HT1080 (cell line): ENCODE data around the gene TAF11. TPM values are rescaled to one million over a fixed set of nuclear protein-coding genes. Genes with fewer than 3 reads are reported as not detected.
"Not testable (repeated sequence)": the region's sequence is repeated elsewhere in the genome, so short reads cannot be mapped to it uniquely, and the experiment has no call there.

ENCODE experiments used
- DNase-seq: peaks from one replicate; pipeline ENCODE4 v3.0.0-alpha.2; 2015; ENCODE audit warnings: low read depth
- polyA plus RNA-seq, 2 experiments: library from polyadenylated mRNA; depleted of rRNA; stranded (reverse); fragments of >200 nt; gene quantifications; 2 replicates each; pipeline ENCODE4 v1.2.3, GENCODE V29; 2015
- total RNA-seq: library from RNA; depleted of rRNA; stranded (reverse); fragments of >200 nt; shearing (Covaris generic); gene quantifications from 2 replicates; pipeline ENCODE4 v1.2.3, GENCODE V29; 2014; rRNA removed

Gene TAF11, protein sequence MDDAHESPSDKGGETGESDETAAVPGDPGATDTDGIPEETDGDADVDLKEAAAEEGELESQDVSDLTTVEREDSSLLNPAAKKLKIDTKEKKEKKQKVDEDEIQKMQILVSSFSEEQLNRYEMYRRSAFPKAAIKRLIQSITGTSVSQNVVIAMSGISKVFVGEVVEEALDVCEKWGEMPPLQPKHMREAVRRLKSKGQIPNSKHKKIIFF
- total RNA-seq, result 20.0 and 27.2 TPM in 2 replicates
- polyA plus RNA-seq (2015; cell fraction: cytosol; rRNA removed), result 28.0 and 28.9 TPM in 2 replicates
- polyA plus RNA-seq (2015; cell fraction: nucleus; rRNA removed), result 24.6 and 29.8 TPM in 2 replicates

DNA sequence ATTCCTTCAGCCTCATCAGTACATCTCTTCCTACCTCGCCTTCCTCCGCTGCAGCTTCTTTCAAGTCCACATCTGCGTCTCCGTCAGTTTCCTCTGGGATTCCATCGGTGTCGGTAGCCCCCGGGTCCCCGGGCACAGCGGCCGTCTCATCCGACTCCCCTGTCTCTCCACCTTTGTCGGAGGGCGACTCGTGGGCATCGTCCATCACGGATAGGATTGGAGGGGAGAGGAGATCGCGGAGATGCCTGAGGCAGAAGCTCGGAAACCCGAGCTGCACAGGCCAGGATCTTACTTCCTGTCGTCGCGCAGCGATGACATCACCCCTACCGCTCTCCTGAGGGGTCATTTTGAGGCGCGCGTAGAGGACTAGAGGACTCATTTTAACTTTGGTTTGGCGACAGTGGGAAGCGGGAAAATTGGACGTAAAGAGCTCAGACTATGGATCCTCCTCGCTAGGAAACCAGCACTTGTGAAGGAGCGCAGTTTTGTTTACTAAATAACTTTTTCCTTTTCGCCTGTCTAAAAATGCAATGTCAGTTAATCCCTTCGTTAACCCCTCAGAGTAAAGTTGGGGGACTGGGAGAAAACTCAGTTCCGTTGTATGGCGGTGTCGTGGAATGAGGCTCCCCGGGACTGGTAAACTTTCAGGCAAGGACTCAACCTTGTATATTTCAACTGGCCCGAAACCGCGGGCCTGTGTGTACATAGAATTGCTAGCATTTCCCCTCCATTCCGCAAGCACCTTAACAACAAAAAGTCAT is at the start of gene TAF11:
Gene TAF11 (minus strand): TSS at position 290 of the 761 bp plus-strand sequence. CDS start 85 bp downstream, at position 205.
- peak; percentile 88 for DNase-seq

DNA sequence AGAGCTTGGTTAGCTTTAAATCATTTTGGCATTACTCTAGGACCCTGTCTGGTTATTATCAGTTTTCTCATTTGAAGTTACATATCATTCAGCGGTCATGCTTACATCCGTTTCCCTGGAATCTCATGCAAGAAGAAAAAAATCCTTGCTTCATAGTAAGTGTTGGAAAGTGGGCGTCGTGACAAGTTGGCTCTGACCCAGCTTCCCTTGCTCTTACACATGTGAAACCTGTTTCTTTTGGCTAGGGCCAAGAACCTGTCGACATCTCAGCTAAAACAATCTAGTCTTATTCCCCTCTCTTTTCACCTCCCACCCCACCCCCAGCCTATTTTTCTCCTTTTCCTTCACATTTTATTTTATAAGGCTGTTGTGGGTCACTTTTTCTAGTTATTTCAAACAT is 46.7 kb upstream of the TAF11 start:
- DNase-seq, result no peak

DNA sequence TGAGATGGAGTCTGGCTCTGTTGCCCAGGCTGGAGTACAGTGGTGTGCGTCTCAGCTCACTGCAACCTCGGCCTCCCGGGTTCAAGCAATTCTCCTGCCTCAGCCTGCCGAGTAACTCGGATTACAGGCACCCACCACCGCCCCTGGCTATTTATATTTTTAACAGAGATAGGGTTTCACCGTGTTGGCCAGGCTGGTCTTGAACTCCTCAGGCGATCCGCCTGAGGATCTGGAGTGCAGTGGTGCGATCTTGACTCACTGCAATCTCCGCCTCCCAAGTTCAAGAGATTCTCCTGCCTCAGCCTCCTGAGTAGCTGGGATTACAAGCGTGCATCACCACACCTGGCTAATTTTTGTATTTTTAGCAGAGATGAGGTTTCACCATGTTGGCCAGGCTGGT is 44.4 kb upstream of the TAF11 start:
- not testable (repeated sequence) for DNase-seq

DNA sequence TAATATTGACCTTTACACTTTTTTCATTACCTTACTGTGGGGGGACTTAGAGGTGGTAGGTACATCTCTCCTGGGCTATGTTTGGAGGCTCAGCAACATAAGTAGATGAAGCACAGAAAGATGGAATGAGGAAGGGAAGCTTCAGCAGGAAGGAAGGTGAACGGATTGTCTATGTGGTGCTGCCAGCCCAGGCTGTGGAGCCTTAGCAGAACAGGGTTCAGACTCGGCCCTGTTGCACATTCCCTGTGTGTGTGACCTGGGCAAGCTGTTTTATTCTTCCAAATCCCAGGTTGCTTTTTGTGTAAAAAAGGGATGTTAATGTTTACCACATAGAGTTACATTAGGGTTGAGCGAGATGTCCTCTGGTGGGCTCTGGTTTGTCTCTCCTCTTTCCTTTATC is 42.4 kb upstream of the TAF11 start:
- no peak for DNase-seq

DNA sequence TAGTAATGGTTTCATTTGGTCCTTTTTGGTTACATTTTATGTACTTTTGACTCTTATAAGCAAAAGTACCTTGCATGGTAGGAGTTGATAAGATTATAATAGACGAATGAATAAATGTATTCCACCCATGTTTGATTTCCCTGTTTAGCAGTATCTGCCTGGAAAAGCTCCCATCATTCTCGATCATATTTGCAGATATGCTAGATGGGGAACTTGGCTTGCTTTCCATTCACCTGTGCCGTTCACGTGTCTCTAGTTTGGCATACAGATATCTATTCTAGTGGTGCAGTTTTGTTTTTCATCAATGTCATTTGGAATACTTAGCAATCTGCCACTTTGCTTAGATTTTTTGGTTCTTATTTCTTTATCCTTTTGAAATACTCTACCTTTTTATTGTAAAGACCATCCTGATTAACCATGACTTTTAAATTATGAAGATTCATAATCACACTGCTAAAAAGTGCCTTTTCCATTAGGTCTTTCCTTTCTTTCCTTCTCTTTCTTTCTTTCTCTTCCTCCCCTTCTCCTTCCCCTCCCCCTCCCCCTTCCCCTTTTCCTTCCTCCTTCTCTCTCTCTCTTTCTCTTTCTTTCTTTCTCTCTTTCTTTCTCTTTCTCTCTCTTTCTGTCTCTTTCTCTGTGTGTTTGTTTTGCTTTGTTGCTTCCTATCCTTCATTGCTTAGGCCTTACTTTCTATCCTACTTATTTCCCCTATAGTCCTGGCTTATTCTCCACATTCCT is 41.6 kb upstream of the TAF11 start:
- no peak for DNase-seq

DNA sequence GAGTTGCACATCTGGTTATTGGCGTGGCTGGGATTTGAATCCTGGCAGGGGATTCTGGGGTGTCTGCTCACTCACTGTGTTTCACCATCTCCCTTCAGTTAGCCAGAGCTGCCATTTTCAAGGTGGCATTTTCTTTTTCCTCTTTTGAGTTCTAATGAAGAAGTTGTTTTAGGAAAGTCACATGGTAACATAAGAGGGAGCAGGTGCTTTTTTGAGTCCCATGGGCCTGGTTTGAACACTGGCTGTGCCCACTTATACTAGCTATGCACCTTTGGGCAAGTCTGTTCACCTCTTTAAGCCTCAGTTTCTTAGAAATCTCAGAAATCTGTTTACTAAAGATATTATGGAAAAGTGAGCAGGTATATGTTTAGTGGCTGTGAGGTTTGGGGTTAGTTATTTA is 40.9 kb upstream of the TAF11 start:
- no peak for DNase-seq

DNA sequence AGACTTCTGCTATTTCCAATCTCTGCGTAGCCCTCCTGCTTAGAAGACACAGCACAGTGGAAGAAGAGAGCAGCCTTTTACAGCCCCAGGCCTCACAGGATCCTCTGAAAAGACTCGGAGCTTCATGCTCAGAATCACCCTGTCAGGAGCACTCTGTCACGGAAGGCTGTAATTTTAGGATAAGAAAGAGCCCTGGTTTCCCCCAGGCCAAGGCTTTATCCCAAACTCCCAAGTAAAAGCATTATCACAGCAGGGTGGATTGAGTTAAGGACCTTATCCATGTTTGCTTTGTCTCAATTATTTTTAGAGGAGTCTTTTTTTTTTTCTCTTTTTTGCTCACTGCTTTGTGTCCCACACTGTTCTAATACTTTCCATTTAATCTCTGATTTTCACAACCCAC is 40.4 kb upstream of the TAF11 start:
- no peak for DNase-seq

DNA sequence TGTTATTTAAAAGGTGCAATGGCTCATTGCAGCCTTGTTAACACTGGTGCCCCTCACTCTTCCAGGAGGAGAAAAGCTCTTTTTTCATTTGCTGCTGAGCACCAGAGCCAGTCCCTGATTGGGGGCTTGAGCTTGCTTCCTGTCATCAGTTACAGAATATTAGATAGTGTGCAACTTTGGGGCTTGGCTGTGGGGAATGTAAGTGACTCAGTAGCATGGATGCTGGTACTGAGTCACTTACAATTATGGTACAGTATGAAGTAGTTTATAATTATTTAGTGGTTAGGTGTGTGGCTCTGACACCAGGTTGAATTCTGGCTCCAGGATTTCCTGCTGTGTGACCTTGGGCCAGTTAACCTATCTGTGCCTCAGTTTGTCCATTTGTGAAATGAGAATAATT is 38.8 kb upstream of the TAF11 start:
- DNase-seq, result peak; percentile 71

DNA sequence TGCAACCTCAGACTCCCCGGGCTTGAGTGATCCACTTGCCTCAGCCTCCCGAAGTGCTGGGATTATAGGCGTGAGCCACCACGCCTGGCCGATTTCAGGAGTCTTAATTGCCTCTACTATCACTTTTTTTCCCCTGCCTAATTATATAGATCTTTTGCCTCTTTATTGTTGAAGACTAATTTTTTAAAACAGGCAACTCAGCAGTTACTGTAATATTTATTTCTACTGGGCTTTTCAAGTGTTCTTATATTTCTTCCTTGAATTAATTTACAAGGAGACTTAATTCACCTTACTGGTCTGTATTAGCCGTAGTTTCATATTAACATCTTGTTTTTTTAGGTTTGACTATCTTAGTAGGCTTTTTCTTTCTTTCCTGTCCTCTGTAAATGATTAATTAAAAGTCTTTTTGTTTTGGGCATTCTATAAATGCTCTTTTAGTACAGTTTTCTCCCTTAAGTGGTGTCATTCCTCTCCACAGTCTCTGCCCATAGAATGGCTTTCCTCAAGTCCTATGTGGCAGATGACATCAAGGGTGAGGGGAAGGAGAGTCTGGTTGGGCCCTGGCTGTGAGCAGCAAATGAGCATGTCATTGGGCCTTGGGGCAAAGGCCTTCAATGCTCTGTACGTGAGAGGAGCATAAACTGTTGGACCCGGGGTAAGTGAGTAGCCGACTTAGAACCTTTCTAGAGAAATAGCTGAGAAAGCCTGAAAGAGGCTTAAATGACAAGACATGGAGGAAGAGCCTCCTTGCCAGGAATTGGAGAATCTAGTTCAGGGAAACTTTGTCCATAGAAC is 37.2 kb upstream of the TAF11 start:
- no peak for DNase-seq

DNA sequence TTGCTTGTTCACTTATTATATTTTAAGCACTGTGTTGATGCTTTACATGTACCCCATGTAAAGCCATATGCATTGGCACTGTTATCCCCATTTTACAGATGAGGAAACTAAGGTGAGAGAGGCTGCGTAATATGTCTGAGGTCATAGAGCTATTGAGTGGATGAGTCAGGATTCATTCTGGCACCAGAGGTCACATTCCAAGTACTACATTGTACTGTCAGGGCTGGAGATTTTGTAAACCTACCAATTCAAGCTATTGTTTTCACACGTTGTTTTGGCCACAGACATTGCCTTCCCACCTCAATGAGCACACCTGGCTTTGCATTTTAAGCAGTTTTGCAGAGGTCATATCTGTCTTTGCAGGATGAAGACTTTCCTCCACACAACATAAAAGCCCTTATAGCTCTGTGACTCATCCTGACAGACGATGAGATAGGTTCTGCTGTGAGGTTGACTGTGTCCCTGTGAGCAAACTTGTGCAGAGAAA is 34.4 kb upstream of the TAF11 start:
- DNase-seq, result peak; percentile 80

DNA sequence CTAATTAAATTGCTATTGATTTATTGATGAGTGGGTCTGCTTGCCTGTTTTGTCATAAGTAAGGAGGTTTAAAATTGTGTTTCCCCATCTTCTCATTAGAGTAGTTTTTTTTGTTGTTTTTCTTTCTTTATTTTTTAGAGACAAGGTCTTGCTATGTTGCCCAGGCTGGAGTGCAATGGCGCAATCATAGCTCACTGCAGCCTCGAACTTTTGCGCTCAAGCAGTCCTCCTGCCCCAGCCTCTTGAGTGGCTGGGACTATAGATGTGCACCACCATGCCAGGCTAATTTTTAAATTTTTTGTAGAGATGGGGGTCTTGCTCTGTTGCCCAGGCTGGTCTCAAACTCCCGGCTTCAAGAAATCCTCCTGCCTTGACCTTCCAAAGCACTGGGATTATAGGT is 32.3 kb upstream of the TAF11 start:
- no peak for DNase-seq

DNA sequence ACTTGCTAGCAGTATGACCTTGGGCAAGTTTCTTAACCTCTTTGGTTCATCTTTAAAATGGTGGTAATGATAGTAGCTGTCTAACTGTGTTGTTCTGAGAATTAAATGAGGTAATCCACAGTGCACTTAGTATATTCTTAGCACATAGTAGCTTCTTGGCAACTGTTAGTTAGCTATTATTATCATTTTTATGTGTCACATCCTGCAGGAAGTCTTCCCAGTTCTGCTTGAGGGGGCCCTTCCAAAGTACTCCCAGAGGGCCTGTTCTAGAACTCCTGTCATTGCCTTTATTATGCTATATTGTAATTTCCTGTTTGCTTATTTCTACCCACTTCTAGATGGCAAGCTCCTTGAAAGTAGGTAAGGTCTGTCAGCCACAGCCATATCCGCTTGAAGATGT is 31.8 kb upstream of the TAF11 start:
- peak; percentile 61 for DNase-seq

DNA sequence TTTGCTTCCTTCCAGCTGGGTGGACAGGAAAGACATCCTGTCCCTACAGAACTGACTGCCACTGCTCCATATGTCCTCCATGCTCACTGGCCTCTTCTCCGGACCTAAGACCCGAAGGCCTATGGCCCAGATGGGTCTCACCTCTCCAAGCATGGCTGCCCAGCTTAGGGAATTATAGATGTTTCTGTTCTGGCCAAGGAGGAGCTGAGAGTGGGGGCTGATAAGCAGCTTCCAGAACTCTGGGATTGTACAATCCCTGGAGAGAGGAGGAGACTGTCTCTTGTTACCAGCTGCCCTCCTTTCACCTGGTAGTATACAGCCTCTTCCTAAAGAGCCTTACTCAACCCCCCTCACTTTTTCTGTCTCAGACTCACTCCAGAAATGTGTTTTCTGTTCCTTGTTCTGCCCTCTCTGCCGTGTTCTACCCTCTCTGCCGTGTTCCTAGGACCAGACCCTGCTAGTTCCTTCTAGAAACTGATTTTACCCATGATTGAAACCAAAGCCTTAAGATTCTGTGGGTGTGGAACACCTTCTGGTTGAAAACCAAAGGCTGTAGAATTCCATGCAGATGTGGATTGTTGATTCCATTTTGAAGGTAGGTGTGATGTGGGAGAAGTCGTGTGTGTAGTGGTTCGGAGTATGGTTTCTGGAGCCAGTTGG is 29.9 kb upstream of the TAF11 start:
- no peak for DNase-seq

DNA sequence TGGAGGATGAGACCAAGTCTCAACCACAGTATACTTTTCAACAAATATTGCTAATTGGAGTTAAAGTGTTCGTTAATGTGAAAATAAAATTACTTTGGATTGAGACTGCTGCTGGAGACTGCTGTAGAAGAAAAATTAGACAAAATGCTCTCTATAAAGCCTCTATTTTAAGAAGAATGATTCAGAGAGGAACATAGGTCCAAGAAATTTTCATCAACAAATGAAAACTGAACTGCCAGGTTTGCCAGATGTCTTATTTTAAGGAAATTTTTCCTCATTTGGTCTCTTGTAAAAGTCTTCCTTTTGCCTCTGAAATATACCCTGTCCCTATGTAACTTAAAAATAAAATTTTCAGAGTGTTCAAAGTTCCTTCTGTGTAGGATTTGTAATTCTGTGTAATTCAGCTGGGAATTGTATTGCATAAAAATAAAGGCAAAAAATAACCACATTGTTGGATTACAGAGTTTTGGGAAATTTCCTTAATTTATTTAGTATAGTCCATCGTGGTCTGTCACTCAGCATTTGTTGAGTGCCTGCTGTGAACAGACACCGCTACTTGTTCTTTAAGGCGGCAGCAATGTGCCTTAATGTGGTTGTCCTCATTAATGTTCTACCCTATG is 28.6 kb upstream of the TAF11 start:
- DNase-seq, result no peak

DNA sequence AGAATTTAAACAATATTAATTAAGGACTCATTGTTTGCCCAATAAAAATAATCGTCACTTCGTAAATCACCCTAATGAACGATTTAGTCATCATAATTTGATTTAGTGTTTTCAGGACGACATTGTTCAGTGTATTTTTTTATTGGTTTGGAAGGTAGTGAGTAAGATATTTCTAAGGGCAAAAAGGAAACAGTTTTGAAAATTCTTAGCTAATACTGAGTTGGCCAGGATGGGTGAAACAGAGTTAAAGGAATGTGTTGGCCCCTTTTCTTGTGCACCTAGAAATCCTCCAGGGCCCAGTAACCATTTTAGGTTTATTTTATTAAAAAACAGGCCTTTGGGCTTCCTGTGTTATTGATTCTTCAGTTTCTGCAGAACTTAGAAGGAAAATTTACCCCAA is 26.5 kb upstream of the TAF11 start:
- no peak for DNase-seq

DNA sequence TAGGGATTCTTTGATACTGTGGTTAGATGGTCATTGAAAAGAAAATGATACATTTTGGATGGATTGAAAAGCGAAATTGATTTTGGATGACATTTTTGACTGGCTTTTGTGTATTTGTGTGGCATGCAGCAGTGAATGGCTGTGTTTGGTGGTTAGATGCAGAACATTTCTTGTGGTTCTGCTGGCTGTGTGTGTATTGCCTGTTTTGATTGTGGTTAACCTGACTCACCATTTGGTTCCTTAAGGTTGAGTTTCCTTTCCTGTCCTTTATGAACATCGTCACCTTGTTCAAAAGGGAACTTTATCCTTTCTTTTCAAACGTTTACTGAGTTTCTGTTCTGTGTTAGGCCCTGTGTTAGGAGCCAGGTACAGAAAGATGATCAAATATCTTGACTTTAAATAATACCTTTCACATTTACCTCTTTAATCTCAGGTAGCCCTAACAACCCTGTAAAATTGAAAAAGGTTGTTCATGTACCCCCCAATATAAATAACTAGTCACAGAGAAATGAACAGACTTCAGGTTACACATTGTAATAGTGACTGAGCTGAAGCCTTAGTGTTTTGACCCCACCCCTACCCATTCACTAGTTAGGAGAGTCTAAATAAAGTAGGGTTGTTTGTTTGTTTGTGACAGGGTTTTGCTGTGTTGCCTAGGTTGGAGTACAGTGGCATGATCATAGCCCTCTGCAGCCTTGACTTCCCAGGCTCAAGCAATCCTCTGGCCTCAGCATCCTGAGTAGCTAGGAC is 25.0 kb upstream of the TAF11 start:
- peak; percentile 90 for DNase-seq

DNA sequence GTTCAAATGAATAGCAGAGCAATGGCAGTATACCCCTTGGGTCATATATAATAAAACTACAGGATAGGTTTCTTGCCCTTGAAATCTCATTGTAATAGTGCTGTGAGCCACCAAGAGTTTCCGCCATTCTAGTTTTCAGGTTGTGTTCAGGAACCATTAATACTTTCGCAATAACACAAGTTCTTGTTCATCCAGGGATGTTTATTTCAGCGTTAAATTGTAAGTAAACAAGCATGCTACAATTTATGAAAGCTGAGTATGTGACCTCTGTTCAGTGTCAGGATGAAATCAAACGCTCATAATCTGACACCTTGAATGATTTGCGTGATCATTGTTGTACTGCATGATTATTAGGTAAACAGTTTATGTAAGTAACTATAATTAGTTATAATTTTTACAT is 24.0 kb upstream of the TAF11 start:
- DNase-seq, result no peak

DNA sequence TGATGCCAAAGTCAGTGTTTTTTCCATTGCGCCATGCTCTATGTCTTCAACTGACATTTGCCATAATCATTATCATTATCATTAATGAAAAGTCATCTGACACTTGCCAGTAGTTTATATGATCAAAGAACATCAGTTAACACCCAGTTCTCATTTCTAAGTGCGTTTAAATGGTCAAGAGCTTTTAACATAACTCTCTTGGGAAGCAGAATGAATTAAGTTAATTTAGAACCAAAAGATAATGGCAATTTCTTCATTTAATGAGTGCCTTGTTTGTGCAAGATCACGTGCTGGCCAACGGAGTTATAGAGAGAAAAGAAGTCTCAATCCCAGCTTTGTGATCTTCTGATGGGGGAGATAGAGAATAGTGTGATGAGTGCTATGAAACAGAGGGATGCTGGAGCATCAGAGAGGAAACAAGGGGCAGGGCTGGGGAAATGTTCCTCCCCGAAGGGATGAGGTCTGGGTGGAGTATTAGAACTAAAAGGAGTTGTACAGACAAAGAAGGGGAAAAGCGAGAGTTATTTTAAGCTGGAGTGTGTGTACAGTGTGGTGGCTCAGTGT is 21.6 kb upstream of the TAF11 start:
- DNase-seq, result no peak

DNA sequence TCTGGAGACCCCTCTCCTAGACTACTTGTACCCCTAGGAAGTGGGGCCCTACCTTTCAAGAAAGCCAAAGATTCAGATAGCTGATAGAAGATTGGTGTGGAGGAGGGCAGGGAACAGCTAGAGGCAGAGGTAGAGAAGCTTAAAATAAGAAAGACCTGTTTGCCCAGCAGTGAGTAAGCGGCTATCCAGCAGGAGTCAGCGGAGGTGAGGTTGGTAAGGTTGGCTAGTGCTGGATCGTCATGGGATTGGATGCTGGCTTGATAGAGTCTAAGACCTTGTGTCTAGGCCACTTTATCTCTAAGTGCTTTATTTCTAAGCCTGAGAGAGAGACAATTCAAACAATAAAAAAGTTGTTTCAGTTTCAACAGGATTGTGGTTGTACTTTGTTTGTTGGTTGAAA is 20.4 kb upstream of the TAF11 start:
- DNase-seq, result no peak
